Liver (tissue), 2 donors: ENCODE data around the gene KCNRG.

Experiments used
- REST ChIP-seq: IDR thresholded peaks from 2 replicates; pipeline ENCODE4 v1.6.1; 2016; ENCODE audit warnings: antibody characterized with exemption, mild to moderate bottlenecking
- TF ChIP-seq, protein P1 (sequence below): fragments of 150-350 bp; IDR thresholded peaks from 2 replicates; pipeline ENCODE4 v1.5.1; 2017; ENCODE audit warnings: improper control_type of control experiment, low read depth, low read length; ENCODE audit not compliant: missing input control
- donor health status: healthy.

DNA sequence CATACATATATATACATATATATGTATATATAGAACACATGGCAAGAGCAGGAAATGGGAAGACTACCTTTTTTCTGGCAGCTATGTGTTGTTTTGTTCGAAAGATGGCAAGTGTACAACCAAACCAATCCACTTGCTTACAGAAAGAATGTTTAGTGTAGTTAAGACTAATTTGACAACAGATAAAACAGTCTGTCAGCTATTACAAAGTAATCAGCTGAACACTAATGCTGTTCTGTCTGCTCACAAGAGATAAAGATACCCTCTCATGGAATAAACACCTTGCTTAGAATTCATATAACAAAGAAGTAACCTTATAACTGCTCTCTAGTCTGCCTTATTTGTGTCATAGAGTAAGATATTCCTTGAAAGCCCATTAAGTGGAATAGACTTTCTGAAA, 858 bp upstream of the KCNRG start:
- TF ChIP-seq REST, result no peak
- TF ChIP-seq, protein P1, sequence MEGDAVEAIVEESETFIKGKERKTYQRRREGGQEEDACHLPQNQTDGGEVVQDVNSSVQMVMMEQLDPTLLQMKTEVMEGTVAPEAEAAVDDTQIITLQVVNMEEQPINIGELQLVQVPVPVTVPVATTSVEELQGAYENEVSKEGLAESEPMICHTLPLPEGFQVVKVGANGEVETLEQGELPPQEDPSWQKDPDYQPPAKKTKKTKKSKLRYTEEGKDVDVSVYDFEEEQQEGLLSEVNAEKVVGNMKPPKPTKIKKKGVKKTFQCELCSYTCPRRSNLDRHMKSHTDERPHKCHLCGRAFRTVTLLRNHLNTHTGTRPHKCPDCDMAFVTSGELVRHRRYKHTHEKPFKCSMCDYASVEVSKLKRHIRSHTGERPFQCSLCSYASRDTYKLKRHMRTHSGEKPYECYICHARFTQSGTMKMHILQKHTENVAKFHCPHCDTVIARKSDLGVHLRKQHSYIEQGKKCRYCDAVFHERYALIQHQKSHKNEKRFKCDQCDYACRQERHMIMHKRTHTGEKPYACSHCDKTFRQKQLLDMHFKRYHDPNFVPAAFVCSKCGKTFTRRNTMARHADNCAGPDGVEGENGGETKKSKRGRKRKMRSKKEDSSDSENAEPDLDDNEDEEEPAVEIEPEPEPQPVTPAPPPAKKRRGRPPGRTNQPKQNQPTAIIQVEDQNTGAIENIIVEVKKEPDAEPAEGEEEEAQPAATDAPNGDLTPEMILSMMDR, result no peak
